Measurements from ENCODE around the gene COA1.
"Not testable (repeated sequence)": the region's sequence is repeated elsewhere in the genome, so short reads cannot be mapped to it uniquely, and the experiment has no call there.

Gene COA1

GRCh38 chr7:43625453-43625852, 103.9 kb downstream of the COA1 start:
- DNase-seq = no peak

GRCh38 chr7:43624156-43624555, 105.2 kb downstream of the COA1 start:
- no peak for DNase-seq

GRCh38 chr7:43621729-43622448, 107.4 kb downstream of the COA1 start:
- no peak for DNase-seq

GRCh38 chr7:43619213-43620012, 109.9 kb downstream of the COA1 start:
- DNase-seq = no peak

GRCh38 chr7:43618073-43618472, 111.2 kb downstream of the COA1 start:
- no peak for DNase-seq

GRCh38 chr7:43616977-43617376, 112.3 kb downstream of the COA1 start:
- DNase-seq = no peak

- no peak for DNase-seq
Measured at GRCh38 chr7:43615558-43616145, 113.7 kb downstream of the COA1 start.

GRCh38 chr7:43612599-43613589, 116.4 kb downstream of the COA1 start:
- DNase-seq = no peak

- no peak for DNase-seq
Measured at GRCh38 chr7:43612128-43612527, 117.2 kb downstream of the COA1 start.

- no peak for DNase-seq
Measured at GRCh38 chr7:43609097-43609496, 120.2 kb downstream of the COA1 start.

GRCh38 chr7:43604251-43604650, 125.1 kb downstream of the COA1 start:
- no peak for DNase-seq

GRCh38 chr7:43602256-43602655, 127.1 kb downstream of the COA1 start:
- DNase-seq = no peak

- DNase-seq = no peak
Measured at GRCh38 chr7:43600056-43600455, 129.3 kb downstream of the COA1 start.

- not testable (repeated sequence) for DNase-seq
Measured at GRCh38 chr7:43596426-43596825, 132.9 kb downstream of the COA1 start.

GRCh38 chr7:43594020-43594419, 135.3 kb downstream of the COA1 start:
- no peak for DNase-seq

- no peak for DNase-seq
Measured at GRCh38 chr7:43593010-43593409, 136.3 kb downstream of the COA1 start.

GRCh38 chr7:43592326-43592725, 137.0 kb downstream of the COA1 start:
- no peak for DNase-seq

- DNase-seq = no peak
Measured at GRCh38 chr7:43591558-43592180, 137.7 kb downstream of the COA1 start.

- DNase-seq = peak; percentile 49
Measured at GRCh38 chr7:43590862-43591557, 138.3 kb downstream of the COA1 start.

- no peak for DNase-seq
Measured at GRCh38 chr7:43589728-43590127, 139.6 kb downstream of the COA1 start.

All from MV-4-11 (cell line).